ENCODE results near the gene SPTBN5. TPM values are rescaled to one million over a fixed set of nuclear protein-coding genes. Genes with fewer than 3 reads are reported as not detected.

The SPTBN5 gene
- total and polyA plus RNA-seq, 2 experiments from 2014 or later: 0.57 to 1.1 TPM

DNA sequence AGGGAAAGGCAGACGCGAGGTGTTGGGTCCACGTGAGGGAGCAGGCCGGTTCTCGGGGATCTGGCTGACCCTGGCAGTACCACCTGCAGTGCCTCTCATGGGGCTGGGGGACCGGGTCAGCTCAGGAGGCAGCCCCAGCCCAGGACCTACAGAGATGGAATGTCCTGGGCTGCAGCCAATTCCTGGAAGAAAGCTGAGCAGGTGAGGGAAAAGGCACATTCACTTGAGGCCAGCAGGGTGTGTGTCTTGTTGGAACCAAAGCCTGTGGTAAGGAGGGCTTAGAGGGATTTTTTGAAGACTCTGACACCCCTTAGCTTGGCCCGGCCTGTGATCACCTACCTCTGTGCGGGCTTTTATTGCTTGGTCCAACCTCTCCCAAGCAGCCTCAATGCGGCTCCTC, 39.4 kb downstream of the SPTBN5 start:
- H3K27ac ChIP-seq (ENCODE audit: low read depth): no peak overlapping the region
- peaks cover 6% of the 10 kb centered on the region for H3K4me1 Mint-ChIP-seq
- H3K36me3 ChIP-seq (ENCODE audit: insufficient read depth): no peaks in the 10 kb centered on the region
- H3K4me1 ChIP-seq (ENCODE audit: insufficient read depth): no peaks in the 10 kb centered on the region
- H4K20me1 ChIP-seq (replicated peaks; ENCODE audit: insufficient read depth): no peaks in the 10 kb centered on the region
- H3K27me3 ChIP-seq (ENCODE audit: insufficient read depth): no peaks in the 10 kb centered on the region
- no peak for TF ChIP-seq POLR2AphosphoS5 (IDR thresholded peaks at IDR 0.05; ENCODE audit: low read depth)
- TF ChIP-seq, protein P1, sequence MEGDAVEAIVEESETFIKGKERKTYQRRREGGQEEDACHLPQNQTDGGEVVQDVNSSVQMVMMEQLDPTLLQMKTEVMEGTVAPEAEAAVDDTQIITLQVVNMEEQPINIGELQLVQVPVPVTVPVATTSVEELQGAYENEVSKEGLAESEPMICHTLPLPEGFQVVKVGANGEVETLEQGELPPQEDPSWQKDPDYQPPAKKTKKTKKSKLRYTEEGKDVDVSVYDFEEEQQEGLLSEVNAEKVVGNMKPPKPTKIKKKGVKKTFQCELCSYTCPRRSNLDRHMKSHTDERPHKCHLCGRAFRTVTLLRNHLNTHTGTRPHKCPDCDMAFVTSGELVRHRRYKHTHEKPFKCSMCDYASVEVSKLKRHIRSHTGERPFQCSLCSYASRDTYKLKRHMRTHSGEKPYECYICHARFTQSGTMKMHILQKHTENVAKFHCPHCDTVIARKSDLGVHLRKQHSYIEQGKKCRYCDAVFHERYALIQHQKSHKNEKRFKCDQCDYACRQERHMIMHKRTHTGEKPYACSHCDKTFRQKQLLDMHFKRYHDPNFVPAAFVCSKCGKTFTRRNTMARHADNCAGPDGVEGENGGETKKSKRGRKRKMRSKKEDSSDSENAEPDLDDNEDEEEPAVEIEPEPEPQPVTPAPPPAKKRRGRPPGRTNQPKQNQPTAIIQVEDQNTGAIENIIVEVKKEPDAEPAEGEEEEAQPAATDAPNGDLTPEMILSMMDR (conservative IDR thresholded peaks at IDR 0.05; ENCODE audit: low read depth in 2 of 2): no peak
- TF ChIP-seq, protein P2, sequence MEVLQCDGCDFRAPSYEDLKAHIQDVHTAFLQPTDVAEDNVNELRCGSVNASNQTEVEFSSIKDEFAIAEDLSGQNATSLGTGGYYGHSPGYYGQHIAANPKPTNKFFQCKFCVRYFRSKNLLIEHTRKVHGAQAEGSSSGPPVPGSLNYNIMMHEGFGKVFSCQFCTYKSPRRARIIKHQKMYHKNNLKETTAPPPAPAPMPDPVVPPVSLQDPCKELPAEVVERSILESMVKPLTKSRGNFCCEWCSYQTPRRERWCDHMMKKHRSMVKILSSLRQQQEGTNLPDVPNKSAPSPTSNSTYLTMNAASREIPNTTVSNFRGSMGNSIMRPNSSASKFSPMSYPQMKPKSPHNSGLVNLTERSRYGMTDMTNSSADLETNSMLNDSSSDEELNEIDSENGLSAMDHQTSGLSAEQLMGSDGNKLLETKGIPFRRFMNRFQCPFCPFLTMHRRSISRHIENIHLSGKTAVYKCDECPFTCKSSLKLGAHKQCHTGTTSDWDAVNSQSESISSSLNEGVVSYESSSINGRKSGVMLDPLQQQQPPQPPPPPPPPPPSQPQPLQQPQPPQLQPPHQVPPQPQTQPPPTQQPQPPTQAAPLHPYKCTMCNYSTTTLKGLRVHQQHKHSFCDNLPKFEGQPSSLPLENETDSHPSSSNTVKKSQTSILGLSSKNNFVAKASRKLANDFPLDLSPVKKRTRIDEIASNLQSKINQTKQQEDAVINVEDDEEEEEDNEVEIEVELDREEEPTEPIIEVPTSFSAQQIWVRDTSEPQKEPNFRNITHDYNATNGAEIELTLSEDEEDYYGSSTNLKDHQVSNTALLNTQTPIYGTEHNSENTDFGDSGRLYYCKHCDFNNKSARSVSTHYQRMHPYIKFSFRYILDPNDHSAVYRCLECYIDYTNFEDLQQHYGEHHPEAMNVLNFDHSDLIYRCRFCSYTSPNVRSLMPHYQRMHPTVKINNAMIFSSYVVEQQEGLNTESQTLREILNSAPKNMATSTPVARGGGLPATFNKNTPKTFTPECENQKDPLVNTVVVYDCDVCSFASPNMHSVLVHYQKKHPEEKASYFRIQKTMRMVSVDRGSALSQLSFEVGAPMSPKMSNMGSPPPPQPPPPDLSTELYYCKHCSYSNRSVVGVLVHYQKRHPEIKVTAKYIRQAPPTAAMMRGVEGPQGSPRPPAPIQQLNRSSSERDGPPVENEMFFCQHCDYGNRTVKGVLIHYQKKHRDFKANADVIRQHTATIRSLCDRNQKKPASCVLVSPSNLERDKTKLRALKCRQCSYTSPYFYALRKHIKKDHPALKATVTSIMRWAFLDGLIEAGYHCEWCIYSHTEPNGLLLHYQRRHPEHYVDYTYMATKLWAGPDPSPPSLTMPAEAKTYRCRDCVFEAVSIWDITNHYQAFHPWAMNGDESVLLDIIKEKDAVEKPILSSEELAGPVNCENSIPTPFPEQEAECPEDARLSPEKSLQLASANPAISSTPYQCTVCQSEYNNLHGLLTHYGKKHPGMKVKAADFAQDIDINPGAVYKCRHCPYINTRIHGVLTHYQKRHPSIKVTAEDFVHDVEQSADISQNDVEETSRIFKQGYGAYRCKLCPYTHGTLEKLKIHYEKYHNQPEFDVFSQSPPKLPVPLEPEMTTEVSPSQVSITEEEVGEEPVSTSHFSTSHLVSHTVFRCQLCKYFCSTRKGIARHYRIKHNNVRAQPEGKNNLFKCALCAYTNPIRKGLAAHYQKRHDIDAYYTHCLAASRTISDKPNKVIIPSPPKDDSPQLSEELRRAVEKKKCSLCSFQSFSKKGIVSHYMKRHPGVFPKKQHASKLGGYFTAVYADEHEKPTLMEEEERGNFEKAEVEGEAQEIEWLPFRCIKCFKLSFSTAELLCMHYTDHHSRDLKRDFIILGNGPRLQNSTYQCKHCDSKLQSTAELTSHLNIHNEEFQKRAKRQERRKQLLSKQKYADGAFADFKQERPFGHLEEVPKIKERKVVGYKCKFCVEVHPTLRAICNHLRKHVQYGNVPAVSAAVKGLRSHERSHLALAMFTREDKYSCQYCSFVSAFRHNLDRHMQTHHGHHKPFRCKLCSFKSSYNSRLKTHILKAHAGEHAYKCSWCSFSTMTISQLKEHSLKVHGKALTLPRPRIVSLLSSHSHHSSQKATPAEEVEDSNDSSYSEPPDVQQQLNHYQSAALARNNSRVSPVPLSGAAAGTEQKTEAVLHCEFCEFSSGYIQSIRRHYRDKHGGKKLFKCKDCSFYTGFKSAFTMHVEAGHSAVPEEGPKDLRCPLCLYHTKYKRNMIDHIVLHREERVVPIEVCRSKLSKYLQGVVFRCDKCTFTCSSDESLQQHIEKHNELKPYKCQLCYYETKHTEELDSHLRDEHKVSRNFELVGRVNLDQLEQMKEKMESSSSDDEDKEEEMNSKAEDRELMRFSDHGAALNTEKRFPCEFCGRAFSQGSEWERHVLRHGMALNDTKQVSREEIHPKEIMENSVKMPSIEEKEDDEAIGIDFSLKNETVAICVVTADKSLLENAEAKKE (CRISPR knock-in tag; IDR thresholded peaks at IDR 0.05): no peak
- TF ChIP-seq NANOG (IDR thresholded peaks at IDR 0.05; ENCODE audit: borderline replicate concordance): no peak
- H3K79me2 ChIP-seq (replicated peaks; ENCODE audit: insufficient read depth): no peaks in the 10 kb centered on the region
- no peak overlapping the region for H3K27ac Mint-ChIP-seq
- H3K4me3 Mint-ChIP-seq: no peak overlapping the region
- H3F3A ChIP-seq (replicated peaks; ENCODE audit: low read depth): no peaks in the 10 kb centered on the region
- no peaks in the 10 kb centered on the region for H3K36me3 Mint-ChIP-seq (ENCODE audit: low read depth)
- H3K9me3 Mint-ChIP-seq: no peaks in the 10 kb centered on the region
- no peak overlapping the region for H3K4me2 ChIP-seq
- ATAC-seq: no peak
- H3K4me3 ChIP-seq: no peak overlapping the region
- peaks cover 9% of the 10 kb centered on the region for H3K27me3 Mint-ChIP-seq (ENCODE audit: insufficient read depth, low read depth, poor library complexity)
- H3K9me2 ChIP-seq (ENCODE audit: insufficient read depth): no peaks in the 10 kb centered on the region
- DNase-seq (ENCODE audit: low spot score): no peak
- no peak overlapping the region for H2AFZ ChIP-seq

DNA sequence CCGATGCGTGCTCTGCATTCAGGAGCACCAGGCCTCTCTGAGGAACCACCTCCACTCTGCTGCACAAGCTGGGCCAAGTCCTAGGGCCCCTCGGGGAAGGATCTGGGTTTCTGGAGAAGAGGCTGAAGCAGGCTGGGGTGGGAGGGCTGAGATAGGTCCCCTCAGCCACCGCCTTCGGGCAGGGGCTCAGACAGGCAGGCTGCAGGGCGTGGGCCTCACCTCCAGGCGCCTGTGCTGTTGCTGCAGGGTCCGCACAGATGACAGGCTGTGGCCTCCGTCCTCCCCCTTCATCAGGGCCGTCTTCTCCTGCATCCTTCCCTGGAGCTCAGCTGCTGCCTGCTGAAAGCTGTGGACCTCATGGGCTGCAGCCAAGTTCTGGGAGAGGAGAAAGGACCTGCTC, 40.0 kb downstream of the SPTBN5 start:
- no peak overlapping the region for H3K4me3 Mint-ChIP-seq
- Histone ChIP-seq H2AFZ (no peak overlapping the region), H4K20me1 (replicated peaks; ENCODE audit: insufficient read depth) (no peaks in the 10 kb centered on the region), H3K4me3 (no peak overlapping the region), H3K36me3 (ENCODE audit: insufficient read depth) (no peaks in the 10 kb centered on the region), H3F3A (replicated peaks; ENCODE audit: low read depth) (no peaks in the 10 kb centered on the region), H3K4me1 (ENCODE audit: insufficient read depth) (no peaks in the 10 kb centered on the region), H3K79me2 (replicated peaks; ENCODE audit: insufficient read depth) (no peaks in the 10 kb centered on the region), H3K27ac (ENCODE audit: low read depth) (no peak overlapping the region), H3K4me2 (no peak overlapping the region), H3K27me3 (ENCODE audit: insufficient read depth) (no peaks in the 10 kb centered on the region), H3K9me2 (ENCODE audit: insufficient read depth) (no peaks in the 10 kb centered on the region)
- peaks cover 12% of the 10 kb centered on the region for H3K27me3 Mint-ChIP-seq (ENCODE audit: insufficient read depth, low read depth, poor library complexity)
- ATAC-seq: no peak
- no peak for TF ChIP-seq CREB1 (CRISPR knock-in tag; IDR thresholded peaks at IDR 0.05; ENCODE audit: low read depth)
- TF ChIP-seq ZNF331 (CRISPR knock-in tag; IDR thresholded peaks at IDR 0.05; ENCODE audit: low read depth): no peak
- TF ChIP-seq, protein P1 (conservative IDR thresholded peaks at IDR 0.05; ENCODE audit: low read depth in 2 of 2): no peak
- no peaks in the 10 kb centered on the region; the same call in 2 of the 3 replicates for H3K9me3 Mint-ChIP-seq
- H3K4me1 Mint-ChIP-seq: peaks cover 6% of the 10 kb centered on the region
- DNase-seq (ENCODE audit: low spot score): no peak
- H3K27ac Mint-ChIP-seq: no peak overlapping the region
- H3K36me3 Mint-ChIP-seq (ENCODE audit: low read depth): no peaks in the 10 kb centered on the region; the same call in 2 of the 3 replicates
